ENCODE measurements around the gene C18orf32.

The C18orf32 gene

GRCh38 chr18:49460976-49461601, 25.9 kb downstream of the C18orf32 start:
- Histone ChIP-seq H4K20me1 (ENCODE audit: control insufficient read depth, insufficient read depth, low read depth, low read length) (peaks cover 6% of the 10 kb centered on the region; the same call in 1 of the 2 replicates), H3F3A (ENCODE audit: control insufficient read depth, insufficient read depth) (peaks cover 8% of the 10 kb centered on the region; the same call in 1 of the 2 replicates), H3K4me1 (ENCODE audit: control insufficient read depth, low read length) (peaks cover 19% of the 10 kb centered on the region), H3K9me3 (ENCODE audit: control insufficient read depth, insufficient read depth, low read length) (no peaks in the 10 kb centered on the region), H3K27me3 (ENCODE audit: control insufficient read depth, low read length) (no peaks in the 10 kb centered on the region), H3K4me2 (ENCODE audit: low read length) (peak overlapping the region; percentile 86), H3K79me2 (ENCODE audit: control insufficient read depth, low read length) (peaks cover 44% of the 10 kb centered on the region), H3K9me2 (replicated peaks; ENCODE audit: control insufficient read depth, low read length) (no peaks in the 10 kb centered on the region), H3K4me3 (ENCODE audit: low read length) (peak overlapping the region; percentile 94), H3K36me3 (ENCODE audit: control insufficient read depth, low read length) (peaks cover 7% of the 10 kb centered on the region), H3K27ac (ENCODE audit: low read depth, low read length) (no peak overlapping the region)
- TF ChIP-seq, protein P1, sequence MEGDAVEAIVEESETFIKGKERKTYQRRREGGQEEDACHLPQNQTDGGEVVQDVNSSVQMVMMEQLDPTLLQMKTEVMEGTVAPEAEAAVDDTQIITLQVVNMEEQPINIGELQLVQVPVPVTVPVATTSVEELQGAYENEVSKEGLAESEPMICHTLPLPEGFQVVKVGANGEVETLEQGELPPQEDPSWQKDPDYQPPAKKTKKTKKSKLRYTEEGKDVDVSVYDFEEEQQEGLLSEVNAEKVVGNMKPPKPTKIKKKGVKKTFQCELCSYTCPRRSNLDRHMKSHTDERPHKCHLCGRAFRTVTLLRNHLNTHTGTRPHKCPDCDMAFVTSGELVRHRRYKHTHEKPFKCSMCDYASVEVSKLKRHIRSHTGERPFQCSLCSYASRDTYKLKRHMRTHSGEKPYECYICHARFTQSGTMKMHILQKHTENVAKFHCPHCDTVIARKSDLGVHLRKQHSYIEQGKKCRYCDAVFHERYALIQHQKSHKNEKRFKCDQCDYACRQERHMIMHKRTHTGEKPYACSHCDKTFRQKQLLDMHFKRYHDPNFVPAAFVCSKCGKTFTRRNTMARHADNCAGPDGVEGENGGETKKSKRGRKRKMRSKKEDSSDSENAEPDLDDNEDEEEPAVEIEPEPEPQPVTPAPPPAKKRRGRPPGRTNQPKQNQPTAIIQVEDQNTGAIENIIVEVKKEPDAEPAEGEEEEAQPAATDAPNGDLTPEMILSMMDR (IDR thresholded peaks at IDR 0.05; ENCODE audit: low read depth, low read length, poor library complexity, severe bottlenecking): no peak
- no peak for TF ChIP-seq EZH2phosphoT487 (IDR thresholded peaks at IDR 0.05; ENCODE audit: borderline replicate concordance, low read length)

DNA sequence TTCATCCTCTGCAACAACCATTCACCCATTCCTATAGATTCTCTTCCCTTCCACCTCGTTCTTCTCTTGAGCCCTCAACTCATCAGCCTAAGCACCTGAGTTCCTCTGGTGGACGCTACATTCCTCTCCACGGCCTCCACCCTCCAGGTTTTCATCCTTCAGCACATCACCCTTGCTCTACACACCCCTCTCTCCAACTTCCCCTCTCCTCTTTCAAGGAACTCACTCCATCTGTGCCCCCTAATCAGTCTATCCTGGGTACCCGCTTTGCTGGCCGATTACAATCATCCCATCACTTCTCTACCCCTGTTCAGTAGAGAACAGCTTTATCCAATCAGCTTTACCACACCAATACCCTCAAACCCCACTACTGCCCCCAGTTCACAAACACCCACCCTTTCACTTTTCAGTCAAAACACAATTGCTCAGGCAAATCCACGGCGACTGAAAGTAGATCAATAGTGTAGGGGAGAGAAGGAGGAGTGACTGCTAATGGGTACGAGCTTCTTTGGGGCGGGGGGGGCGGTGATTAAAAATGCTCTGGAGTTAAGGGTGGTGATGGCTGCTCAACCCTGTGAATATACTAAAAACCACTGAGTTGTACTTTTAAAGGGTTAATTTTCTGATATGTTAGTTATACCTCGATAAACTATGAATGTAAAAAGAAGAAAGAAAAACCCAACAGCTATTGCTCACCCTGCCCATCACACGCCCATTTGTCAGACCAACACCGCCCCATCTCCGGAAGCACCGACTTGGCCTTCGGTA, 27.4 kb downstream of the C18orf32 start:
- Histone ChIP-seq H3K4me1 (ENCODE audit: control insufficient read depth, low read length) (peaks cover 26% of the 10 kb centered on the region), H3K4me2 (ENCODE audit: low read length) (peak overlapping the region; percentile 86), H4K20me1 (ENCODE audit: control insufficient read depth, insufficient read depth, low read depth, low read length) (peaks cover 6% of the 10 kb centered on the region; the same call in 1 of the 2 replicates), H3K36me3 (ENCODE audit: control insufficient read depth, low read length) (peaks cover 10% of the 10 kb centered on the region), H3K27me3 (ENCODE audit: control insufficient read depth, low read length) (no peaks in the 10 kb centered on the region), H3K4me3 (ENCODE audit: low read length) (peak overlapping the region; percentile 94), H3K9me2 (replicated peaks; ENCODE audit: control insufficient read depth, low read length) (no peaks in the 10 kb centered on the region), H3F3A (ENCODE audit: control insufficient read depth, insufficient read depth) (peaks cover 8% of the 10 kb centered on the region; the same call in 1 of the 2 replicates), H3K27ac (ENCODE audit: low read depth, low read length) (no peak overlapping the region), H3K9me3 (ENCODE audit: control insufficient read depth, insufficient read depth, low read length) (no peaks in the 10 kb centered on the region), H3K79me2 (ENCODE audit: control insufficient read depth, low read length) (peaks cover 58% of the 10 kb centered on the region)
- TF ChIP-seq EZH2phosphoT487 (IDR thresholded peaks at IDR 0.05; ENCODE audit: borderline replicate concordance, low read length): no peak
- TF ChIP-seq, protein P1 (IDR thresholded peaks at IDR 0.05; ENCODE audit: low read depth, low read length, poor library complexity, severe bottlenecking): no peak

- peaks cover 37% of the 10 kb centered on the region for H3K4me1 ChIP-seq (ENCODE audit: control insufficient read depth, low read length)
Observed at GRCh38 chr18:49457616-49458015, 29.4 kb downstream of the C18orf32 start.

More at GRCh38 chr18:49457616-49458015, 29.4 kb downstream of the C18orf32 start:
- Histone ChIP-seq H3K4me3 (ENCODE audit: low read length) (no peak overlapping the region), H4K20me1 (ENCODE audit: control insufficient read depth, insufficient read depth, low read depth, low read length) (peaks cover 6% of the 10 kb centered on the region; the same call in 1 of the 2 replicates), H3K9me3 (ENCODE audit: control insufficient read depth, insufficient read depth, low read length) (peaks cover 7% of the 10 kb centered on the region; the same call in 1 of the 2 replicates), H3K27ac (ENCODE audit: low read depth, low read length) (no peak overlapping the region), H3K4me2 (ENCODE audit: low read length) (no peak overlapping the region), H3K36me3 (ENCODE audit: control insufficient read depth, low read length) (peaks cover 29% of the 10 kb centered on the region), H3F3A (ENCODE audit: control insufficient read depth, insufficient read depth) (peaks cover 8% of the 10 kb centered on the region; the same call in 1 of the 2 replicates), H3K9me2 (replicated peaks; ENCODE audit: control insufficient read depth, low read length) (no peaks in the 10 kb centered on the region), H3K27me3 (ENCODE audit: control insufficient read depth, low read length) (no peaks in the 10 kb centered on the region), H3K79me2 (ENCODE audit: control insufficient read depth, low read length) (peaks cover 78% of the 10 kb centered on the region)
- TF ChIP-seq, protein P1 (IDR thresholded peaks at IDR 0.05; ENCODE audit: low read depth, low read length, poor library complexity, severe bottlenecking): no peak
- TF ChIP-seq EZH2phosphoT487 (IDR thresholded peaks at IDR 0.05; ENCODE audit: borderline replicate concordance, low read length): no peak

Data from DOHH2 (cell line).